ENCODE results near the gene KCNG1. TPM values are rescaled to one million over a fixed set of nuclear protein-coding genes. Genes with fewer than 3 reads are reported as not detected.

Gene KCNG1
- total RNA-seq, 1 donor from 2014 or later, result 0.30 TPM

DNA sequence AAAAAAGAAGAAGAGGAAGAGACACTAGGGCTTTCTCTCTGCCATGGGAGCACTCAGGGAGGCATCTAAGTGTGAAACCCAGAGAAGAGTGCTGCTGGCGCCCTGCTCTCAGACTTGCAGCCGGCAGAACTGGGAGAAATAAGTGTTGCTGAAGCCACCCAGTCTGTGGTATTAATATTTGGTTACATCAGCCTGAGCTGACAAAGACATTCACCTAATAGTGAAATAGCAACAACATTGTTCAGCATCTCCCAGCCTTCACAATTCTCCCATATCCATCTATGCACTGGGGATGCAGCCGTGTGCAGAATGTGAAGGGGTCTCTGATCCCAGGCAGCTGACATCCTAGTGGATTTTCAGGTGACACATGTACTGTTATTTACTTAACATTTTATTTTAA lies 12.0 kb downstream of the KCNG1 start:
- Histone ChIP-seq H3K27ac (replicated peaks) (no peak overlapping the region), H3K36me3 (no peaks in the 10 kb centered on the region), H3K9me3 (replicated peaks) (no peaks in the 10 kb centered on the region), H3K27me3 (ENCODE audit: low read depth) (peaks cover 82% of the 10 kb centered on the region), H3K4me3 (no peak overlapping the region), H3K4me1 (no peaks in the 10 kb centered on the region)
- TF ChIP-seq, protein P1, sequence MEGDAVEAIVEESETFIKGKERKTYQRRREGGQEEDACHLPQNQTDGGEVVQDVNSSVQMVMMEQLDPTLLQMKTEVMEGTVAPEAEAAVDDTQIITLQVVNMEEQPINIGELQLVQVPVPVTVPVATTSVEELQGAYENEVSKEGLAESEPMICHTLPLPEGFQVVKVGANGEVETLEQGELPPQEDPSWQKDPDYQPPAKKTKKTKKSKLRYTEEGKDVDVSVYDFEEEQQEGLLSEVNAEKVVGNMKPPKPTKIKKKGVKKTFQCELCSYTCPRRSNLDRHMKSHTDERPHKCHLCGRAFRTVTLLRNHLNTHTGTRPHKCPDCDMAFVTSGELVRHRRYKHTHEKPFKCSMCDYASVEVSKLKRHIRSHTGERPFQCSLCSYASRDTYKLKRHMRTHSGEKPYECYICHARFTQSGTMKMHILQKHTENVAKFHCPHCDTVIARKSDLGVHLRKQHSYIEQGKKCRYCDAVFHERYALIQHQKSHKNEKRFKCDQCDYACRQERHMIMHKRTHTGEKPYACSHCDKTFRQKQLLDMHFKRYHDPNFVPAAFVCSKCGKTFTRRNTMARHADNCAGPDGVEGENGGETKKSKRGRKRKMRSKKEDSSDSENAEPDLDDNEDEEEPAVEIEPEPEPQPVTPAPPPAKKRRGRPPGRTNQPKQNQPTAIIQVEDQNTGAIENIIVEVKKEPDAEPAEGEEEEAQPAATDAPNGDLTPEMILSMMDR (IDR thresholded peaks at IDR 0.05; ENCODE audit: borderline replicate concordance), result no peak
- intact Hi-C loops (cut with micrococcal nuclease), result no loop called here
- DNase-seq, result no peak

DNA sequence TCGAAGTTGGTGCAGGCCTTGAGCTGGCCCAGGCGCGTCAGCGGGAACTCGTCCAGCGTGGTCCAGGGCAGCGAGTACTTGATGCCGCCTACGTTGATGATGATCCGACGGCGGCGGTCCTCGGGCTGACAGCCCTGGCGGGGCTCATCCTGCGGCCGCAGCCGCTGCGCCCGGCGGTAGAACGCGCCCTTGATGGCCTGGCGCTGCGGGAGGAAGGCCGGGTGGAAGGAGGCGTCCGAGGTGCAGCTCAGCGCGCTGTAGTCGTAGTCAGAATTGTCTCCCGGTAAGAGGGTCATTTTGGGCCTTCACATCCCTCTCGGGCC lies 12.9 kb downstream of the KCNG1 start:
- TF ChIP-seq, protein P1 (IDR thresholded peaks at IDR 0.05; ENCODE audit: borderline replicate concordance), result no peak
- Histone ChIP-seq H3K4me1 (no peaks in the 10 kb centered on the region), H3K9me3 (replicated peaks) (no peaks in the 10 kb centered on the region), H3K36me3 (no peaks in the 10 kb centered on the region), H3K27me3 (ENCODE audit: low read depth) (peaks cover 79% of the 10 kb centered on the region), H3K27ac (replicated peaks) (no peak overlapping the region), H3K4me3 (no peak overlapping the region)
- intact Hi-C loops (cut with micrococcal nuclease), result no loop called here
- no peak for DNase-seq

DNA sequence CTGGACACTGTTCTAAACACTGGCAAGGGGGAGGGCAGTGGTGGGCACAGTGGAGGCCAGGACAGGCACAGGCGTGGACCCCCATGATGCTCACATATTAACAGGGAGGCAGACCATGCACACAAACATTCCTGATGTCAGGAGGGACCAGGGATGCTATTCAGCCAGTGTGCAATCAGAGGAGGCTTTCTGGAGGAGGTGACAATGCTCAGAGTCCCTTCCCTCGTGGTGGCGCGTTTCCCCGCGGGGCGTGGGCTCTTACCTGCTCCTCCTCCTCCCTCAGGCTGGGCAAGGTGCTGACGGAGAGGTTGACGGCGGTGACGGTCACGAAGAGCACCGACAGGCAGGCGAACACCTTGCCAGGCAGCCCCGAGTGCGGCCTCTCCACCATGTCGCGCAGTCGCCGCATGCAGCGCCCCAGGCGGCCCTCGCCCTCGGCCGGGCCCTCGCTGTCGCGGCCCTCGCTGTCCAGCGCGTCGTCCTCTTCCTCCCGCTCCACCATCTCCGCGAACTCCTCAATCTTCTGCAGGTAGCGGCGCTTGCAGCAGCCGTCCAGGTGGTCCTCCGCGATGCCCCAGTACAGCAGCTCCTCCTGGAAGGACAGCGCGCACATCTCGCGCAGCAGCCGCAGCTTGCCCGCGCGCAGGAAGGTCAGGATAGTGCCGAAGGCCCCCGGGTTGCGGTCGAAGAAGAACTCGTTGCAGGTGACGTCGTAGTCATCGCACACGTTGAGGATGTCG lies 13.4 kb downstream of the KCNG1 start:
- Histone ChIP-seq H3K27me3 (ENCODE audit: low read depth) (peaks cover 79% of the 10 kb centered on the region), H3K4me3 (no peak overlapping the region), H3K36me3 (no peaks in the 10 kb centered on the region), H3K9me3 (replicated peaks) (no peaks in the 10 kb centered on the region), H3K27ac (replicated peaks) (no peak overlapping the region), H3K4me1 (no peaks in the 10 kb centered on the region)
- intact Hi-C loops (cut with micrococcal nuclease), result no loop called here
- TF ChIP-seq, protein P1 (IDR thresholded peaks at IDR 0.05; ENCODE audit: borderline replicate concordance), result no peak
- DNase-seq, result no peak

DNA sequence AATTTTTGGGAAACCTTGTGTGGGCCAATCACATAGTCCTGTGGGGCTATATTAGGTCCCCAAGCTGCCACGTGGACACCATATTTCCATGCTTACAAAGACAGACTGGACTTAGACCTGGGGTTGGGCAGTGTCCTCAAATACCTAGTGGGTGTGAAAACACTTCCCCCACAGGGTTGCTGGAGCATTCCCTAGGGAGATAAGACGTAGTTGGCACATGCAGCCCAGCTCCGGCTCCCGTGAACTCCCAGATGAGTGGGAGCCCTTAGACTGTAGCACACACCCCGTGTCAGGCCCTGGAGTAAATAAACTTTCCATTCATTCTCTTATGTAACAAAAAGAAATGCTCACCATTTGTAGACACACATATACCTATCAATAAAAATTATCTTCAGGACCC lies 14.2 kb downstream of the KCNG1 start:
- Histone ChIP-seq H3K4me3 (no peak overlapping the region), H3K27ac (replicated peaks) (no peak overlapping the region), H3K4me1 (no peaks in the 10 kb centered on the region), H3K27me3 (ENCODE audit: low read depth) (peaks cover 79% of the 10 kb centered on the region), H3K9me3 (replicated peaks) (no peaks in the 10 kb centered on the region), H3K36me3 (no peaks in the 10 kb centered on the region)
- DNase-seq, result no peak
- intact Hi-C loops (cut with micrococcal nuclease), result no loop called here
- TF ChIP-seq, protein P1 (IDR thresholded peaks at IDR 0.05; ENCODE audit: borderline replicate concordance), result no peak

DNA sequence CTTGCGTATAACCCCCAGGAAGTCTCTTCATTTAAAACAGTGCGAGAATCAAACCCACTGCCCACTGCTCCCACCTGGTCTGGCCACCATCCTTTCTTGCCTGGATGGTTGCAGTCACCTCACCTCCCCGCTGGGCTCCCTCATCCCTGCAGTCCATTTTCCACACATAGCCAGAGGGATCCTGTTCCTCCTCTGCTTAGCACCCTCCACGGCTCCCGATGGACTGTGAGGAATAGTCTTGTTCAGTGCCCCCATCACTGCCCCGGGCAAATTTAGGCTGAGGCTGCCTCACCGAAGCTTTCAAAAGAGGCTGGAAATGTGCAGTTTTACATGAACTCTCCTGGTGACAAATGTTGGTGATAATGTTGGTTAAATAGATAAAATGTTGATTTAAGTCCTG lies 17.7 kb downstream of the KCNG1 start:
- peaks cover 87% of the 10 kb centered on the region for H3K27me3 ChIP-seq (ENCODE audit: low read depth)
- no peaks in the 10 kb centered on the region for H3K4me1 ChIP-seq
- TF ChIP-seq, protein P1 (IDR thresholded peaks at IDR 0.05; ENCODE audit: borderline replicate concordance), result no peak
- no peak for DNase-seq
- no peaks in the 10 kb centered on the region for H3K36me3 ChIP-seq
- H3K27ac ChIP-seq (replicated peaks), result no peak overlapping the region
- H3K9me3 ChIP-seq (replicated peaks), result no peaks in the 10 kb centered on the region
- intact Hi-C loops (cut with micrococcal nuclease), result no loop called here
- H3K4me3 ChIP-seq, result no peak overlapping the region
